Stimulated activated naive CD4-positive, alpha-beta T cell (primary cell): ENCODE measurements around the gene DPYD.
"Not testable (repeated sequence)": the region's sequence is repeated elsewhere in the genome, so short reads cannot be mapped to it uniquely, and the experiment has no call there.

Source experiments
- DNase-seq, 6 experiments: peaks; one replicate each; lab custom pipeline; 2025; lab: John Stamatoyannopoulos, UW

DPYD gene

DNA sequence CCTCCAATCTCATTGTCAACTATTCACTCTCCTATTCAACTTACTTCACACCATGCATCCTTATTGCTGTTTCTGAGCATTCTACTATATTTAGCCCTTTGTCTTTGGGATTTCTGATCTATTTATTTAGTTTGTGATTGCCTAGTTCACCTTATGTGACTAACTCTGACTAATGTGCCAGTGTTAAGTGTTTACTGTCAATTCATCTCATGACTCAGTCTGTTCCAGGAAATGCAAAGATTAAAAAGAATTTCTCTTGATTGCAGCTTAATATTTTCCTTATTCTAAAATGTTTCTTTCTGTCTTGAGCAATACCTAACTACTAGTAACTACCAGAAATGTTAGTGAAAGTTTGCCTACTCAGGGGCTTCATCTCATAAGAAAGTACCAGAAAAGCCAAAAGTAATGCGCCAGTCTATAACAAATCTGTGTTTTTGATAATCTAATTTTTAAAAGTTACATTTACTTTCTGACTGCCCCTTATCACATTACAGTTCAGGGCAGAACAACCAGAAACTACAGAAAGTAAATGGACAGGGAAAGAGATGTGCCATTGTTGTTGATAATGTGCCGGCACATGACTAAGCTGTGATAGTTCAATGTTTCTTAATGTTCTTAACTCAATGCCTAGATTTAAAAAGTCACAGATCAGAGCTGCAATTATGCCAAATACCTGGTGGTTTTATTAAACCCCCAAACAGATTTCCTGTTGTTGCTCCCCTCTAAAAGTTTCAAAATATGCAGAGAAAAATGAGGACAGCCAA, 642.8 kb downstream of the DPYD start:
- DNase-seq: no peak

DNA sequence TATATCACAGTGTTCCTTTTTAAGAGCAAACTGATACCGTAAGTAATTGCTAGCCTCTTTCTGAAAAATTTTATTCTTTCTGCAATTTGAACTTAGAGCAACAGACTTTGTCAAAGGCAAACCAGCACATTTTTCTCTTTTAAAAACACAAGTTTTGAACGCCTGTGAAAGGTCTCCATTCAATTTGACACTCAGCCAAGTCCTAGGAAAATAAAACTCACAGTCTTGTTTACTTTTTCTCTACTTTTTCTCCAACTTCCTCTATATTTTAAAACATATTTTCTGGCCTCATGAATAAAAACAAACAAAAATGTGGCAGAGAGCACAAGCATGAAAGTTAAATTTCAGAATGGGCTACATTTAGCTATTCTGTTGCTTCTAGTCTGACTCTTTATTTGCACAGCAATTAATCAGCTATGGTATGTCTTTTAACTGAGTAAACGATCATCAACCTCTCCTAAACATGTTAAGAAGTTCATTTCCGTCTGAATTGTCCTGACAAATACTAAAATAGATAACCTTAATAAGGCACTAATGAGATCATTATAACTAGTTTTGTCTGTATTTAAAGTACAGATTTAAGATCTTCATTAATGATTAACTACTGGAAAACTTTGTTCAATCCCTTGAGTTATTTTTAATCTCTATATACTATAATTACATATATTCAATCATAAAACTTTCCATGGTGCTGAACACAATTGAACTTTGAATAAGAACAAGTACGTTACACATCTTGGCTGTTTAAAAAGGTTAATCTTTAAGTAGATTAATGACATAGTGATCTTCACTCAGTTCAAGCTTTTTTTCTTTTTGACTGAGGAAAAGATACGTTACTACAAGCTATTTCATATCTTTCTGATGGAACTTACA, 648.7 kb downstream of the DPYD start:
- DNase-seq: no peak

DNA sequence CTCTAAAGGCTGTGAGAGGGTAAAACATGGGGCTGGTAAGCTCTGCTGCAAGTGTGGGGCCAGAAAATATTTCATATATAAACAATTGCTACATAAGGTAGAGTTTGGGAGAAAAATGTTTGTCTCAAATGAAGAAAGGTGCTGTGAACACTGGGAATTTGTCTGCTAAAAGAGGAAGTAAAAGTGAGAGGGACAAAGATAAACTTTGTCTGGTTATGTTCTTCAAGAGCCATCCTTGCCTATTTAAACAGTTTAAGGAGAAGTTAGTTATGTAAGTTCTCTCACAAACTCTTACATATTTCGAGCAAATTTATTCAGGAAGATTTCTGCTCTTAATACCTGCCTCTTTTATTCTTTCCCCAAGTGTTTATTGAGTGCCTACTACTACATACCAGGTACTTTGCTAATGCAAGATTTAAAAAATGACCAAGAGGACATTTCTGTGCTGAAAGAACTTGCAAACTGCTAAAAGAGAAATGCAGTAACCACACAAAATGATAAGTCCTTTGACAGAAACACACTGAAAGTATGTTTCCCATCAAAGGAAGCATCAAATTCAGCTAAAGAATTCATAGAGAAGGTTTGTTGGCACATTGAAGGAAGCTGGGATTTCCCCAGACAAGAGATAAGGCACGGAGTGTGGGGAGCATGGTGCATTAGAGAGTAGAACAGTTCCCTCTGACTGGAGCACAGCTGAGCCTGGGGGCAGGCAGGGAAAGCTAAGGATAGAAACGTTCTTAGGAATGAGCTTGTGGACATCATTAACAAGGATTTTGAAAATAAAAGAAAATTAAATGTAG, 650.1 kb downstream of the DPYD start:
- DNase-seq: no peak

DNA sequence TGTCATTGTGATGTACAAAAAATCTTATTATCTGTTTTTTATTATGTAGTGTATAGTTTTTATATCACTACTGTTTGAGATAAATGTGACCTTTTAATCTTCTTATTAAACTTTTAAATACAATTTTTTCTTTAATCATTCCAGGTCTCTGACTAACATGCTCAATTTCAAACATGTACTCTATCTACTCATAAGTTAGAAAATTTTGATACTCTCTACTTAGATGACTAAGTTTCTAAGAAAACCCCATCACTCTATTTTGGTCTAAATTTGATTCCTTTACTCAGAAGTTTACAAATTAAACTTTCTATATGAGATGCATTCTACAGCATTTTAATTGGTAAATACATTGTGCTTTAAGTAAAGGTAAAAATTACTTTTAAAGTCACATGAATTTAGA, 655.2 kb downstream of the DPYD start:
- DNase-seq: no peak

DNA sequence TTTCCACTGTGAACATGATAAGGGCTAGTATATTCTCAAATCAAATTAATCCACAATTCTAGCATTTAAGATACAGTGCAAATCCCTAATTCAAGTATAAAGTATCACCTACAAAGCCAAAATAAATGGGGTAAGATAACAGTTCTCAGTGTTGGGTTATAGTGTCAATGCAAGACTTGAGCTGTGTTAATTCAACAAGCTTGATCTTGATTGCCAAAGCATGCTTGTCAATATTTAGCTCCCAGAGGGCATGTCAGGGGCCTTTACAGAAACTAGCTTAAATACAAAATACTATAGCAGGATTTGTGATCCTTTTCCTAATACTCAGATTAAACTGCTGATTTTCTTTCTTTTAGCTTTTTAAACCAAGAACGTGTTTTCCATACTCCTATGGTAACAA, 658.0 kb downstream of the DPYD start:
- no peak for DNase-seq

GRCh38 chr1:97258597-97258996, 662.2 kb downstream of the DPYD start:
- DNase-seq: no peak

DNA sequence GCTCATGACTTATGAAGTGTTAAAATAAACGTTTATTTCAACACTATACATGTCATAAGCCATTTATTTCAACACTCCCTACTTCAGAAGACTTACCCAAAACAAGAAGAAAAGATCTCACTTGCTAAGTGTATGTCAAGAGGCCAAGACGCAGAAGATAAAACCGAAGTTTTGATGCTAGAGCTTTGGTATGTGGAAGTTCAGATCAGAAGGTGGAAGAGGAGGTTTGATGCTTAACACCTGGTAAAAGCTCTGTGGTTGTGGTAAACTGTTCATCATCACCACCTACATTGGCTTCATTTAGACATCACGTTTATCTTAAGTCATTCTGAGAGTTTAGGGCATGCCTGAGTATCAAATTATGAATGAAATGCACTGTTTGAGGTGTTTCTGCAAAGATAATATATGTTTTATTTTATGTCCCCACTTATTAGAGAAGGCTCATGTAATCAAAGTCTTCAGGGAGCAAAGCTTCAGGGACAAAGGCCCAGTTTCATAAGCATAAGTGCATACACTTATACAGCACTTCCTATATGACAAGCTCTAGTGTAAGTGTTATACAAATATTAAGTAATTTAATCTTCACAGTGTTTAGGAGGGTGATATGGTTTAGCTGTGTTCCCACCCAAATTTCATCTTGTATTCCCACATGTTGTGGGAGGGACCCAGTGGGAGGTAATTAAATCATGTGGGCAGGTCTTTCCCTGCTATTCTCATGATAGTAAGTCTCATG, 665.9 kb downstream of the DPYD start:
- no peak for DNase-seq

DNA sequence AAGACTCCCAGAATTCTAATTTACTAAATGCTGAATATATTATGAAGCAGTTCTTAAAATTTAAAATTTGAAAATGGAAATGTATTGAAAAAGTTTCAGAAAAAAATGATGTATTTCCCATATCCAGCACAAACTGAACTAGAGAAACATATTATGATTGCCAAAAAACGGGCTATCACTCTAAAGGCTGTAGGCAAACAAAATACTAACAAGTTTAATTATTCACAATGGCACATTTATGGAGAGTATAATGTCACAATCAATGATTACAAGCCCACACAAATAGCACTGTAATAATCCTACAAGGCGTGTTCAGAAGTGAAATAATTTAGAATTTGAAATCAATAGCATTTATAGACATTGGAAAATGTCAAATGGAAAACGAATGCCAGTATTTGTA, 667.9 kb downstream of the DPYD start:
- no peak for DNase-seq

GRCh38 chr1:97252076-97252475, 668.8 kb downstream of the DPYD start:
- no peak for DNase-seq

DNA sequence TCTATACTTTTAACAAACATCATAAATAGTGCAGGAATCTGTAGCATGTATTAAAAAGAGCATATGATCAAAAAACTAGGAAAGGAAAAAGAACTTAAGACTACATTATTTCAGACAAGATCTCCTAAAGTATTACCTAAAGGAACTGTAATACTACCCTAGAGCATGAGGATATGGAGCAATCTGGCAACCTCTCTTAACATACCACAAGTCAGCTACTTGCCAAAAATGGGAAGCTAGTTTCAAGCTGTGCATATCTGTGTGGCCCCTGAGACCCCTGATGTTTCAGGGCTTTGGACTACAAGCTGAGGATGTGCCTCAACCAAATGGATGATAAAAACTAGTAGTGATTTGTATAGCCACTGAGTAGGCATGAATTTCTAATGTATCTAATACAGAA, 673.6 kb downstream of the DPYD start:
- no peak for DNase-seq

DNA sequence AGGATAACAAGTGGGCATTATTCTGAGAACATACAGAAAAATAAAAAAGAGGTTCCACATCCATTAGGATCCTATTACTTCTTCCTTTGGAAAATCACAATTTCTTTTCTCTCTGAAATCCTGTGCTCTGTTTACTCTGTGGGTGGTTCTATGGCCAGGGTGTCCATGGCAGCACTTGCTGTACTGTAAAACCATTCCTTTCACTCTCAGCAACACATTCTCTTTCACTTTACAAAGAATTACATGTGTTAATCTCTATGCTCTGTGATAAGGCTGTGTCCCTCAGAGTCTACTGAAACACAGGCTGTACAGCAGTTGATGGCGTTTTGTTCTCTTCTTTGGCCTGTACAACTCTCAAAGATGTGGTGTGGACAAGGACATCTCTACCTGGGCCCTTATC, 675.2 kb downstream of the DPYD start:
- DNase-seq: no peak

GRCh38 chr1:97245026-97245425, 675.8 kb downstream of the DPYD start:
- no peak for DNase-seq

GRCh38 chr1:97243973-97244560, 676.8 kb downstream of the DPYD start:
- no peak for DNase-seq

- DNase-seq: no peak
Measured at GRCh38 chr1:97238816-97239215, 682.0 kb downstream of the DPYD start.

DNA sequence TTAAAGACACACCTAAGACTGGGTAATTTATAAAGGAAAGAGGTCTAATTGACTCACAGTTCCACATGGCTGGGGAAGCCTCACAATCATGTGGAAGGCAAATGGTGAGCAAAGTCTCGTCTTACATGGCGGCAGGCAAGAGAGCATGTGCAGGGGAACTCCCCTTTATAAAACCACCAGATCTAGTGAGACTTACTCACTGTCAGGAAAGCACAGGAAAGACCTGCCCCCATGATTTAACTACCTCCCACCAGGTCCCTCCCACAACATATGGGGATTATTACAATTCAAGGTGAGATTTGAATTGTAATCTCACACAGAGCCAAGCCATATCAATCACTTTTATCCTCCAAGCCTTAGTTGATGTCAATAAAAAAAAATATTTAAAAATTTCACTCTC, 689.5 kb downstream of the DPYD start:
- DNase-seq: not testable (repeated sequence)

GRCh38 chr1:97212671-97213070, 708.2 kb downstream of the DPYD start:
- no peak for DNase-seq

GRCh38 chr1:97210307-97210706, 710.5 kb downstream of the DPYD start:
- DNase-seq: no peak

DNA sequence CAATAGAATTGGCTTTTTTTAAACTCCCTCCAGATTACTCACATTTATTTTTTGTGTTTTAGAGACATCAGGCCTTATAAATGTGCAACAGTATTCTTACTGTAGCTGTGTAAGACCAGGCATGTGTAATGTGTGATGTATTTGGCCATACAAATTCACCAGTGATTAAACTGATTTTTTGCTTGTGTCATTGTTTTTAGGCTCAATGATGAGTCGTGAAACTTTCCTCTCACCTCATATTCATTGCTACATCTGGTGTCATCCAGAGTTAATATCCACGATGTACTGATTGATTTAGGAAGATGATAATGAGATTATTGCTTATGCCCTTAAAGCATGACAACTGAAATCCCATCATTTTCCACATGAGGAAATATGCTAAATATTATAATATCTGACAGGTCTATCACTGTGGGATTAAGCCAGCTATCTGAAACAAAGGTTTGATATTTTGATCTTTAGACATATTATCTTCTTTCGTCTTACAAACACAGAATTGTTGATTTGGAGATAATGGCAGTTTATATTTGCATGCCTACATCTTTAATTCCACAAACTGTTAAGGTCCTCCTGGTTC, 711.4 kb downstream of the DPYD start:
- no peak for DNase-seq

DNA sequence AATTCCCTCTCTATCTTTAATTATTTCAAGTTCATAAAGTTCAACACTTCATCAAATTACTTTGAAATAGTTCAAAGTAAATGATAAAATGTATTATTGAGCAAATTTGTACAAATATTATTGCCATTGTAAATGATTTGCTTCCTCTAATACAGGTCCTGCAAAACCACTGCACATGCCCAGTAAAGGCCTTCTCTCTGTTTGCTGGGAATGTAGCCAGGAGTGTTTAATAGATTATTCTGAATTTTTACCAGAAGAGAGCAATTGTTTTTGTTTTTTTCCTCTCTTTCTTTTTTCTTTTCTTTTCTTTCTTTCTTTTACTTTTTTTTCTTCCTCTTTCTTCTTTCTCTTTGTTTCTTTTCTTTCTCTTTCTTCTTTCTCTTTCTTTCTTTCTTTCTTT, 713.0 kb downstream of the DPYD start:
- DNase-seq: no peak

DNA sequence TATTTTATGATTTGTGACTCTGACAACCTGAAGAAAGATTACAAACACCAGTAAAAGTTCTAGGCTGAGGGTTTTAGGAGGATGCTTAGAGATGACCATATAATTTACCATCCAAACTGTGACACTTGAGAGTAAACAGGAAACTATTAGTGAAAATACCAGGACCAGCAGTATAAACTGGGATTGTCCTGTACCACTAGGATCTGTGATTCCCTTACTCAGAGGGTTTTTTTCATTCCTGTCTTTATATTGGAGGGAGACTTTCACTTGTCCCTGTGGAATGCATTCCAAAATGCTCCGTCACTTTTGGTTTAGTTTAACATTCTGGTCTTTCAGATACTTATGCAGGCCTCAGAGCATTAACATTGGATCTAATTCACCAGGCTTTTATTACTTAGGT, 716.4 kb downstream of the DPYD start:
- DNase-seq: no peak
